Measurements from ENCODE around the gene CA10.

CA10 gene

GRCh38 chr17:51710634-51710979 lies 447.9 kb downstream of the CA10 start:
- no peak for DNase-seq

- DNase-seq = no peak
Observed at GRCh38 chr17:51709694-51710633, 448.6 kb downstream of the CA10 start.

- no peak for DNase-seq
Observed at GRCh38 chr17:51707216-51707615, 451.3 kb downstream of the CA10 start.

- DNase-seq = no peak
Observed at GRCh38 chr17:51706093-51706492, 452.4 kb downstream of the CA10 start.

GRCh38 chr17:51703361-51704341 lies 454.9 kb downstream of the CA10 start:
- peak; percentile 58 for DNase-seq

- DNase-seq = no peak
Observed at GRCh38 chr17:51702963-51703360, 455.6 kb downstream of the CA10 start.

- DNase-seq = no peak
Observed at GRCh38 chr17:51701501-51701900, 457.0 kb downstream of the CA10 start.

GRCh38 chr17:51700011-51700760 lies 458.3 kb downstream of the CA10 start:
- DNase-seq = no peak

- no peak for DNase-seq
Observed at GRCh38 chr17:51699303-51699702, 459.2 kb downstream of the CA10 start.

- DNase-seq = no peak
Observed at GRCh38 chr17:51692917-51693316, 465.6 kb downstream of the CA10 start.

GRCh38 chr17:51687887-51688286 lies 470.6 kb downstream of the CA10 start:
- DNase-seq = no peak

GRCh38 chr17:51685287-51685909 lies 473.1 kb downstream of the CA10 start:
- DNase-seq = peak; percentile 6

- DNase-seq = no peak
Observed at GRCh38 chr17:51684214-51684613, 474.3 kb downstream of the CA10 start.

GRCh38 chr17:51683291-51683690 lies 475.2 kb downstream of the CA10 start:
- no peak for DNase-seq

- DNase-seq = no peak
Observed at GRCh38 chr17:51682115-51682514, 476.4 kb downstream of the CA10 start.

- no peak for DNase-seq
Observed at GRCh38 chr17:51677875-51678274, 480.6 kb downstream of the CA10 start.

- DNase-seq = no peak
Observed at GRCh38 chr17:51676691-51677487, 481.6 kb downstream of the CA10 start.

- DNase-seq = no peak
Observed at GRCh38 chr17:51674579-51675255, 483.8 kb downstream of the CA10 start.

GRCh38 chr17:51673070-51673469 lies 485.4 kb downstream of the CA10 start:
- no peak for DNase-seq

GRCh38 chr17:51672065-51672464 lies 486.4 kb downstream of the CA10 start:
- no peak for DNase-seq

- DNase-seq = no peak
Observed at GRCh38 chr17:51670899-51671298, 487.6 kb downstream of the CA10 start.
